BE2C (cell line): ENCODE measurements around the gene DAAM1.
A peak's percentile ranks its signal among the peaks of the same experiment; 100 is the strongest.

Source experiments
- DNase-seq: peaks from one replicate; pipeline ENCODE4 v3.0.0-alpha.2; 2020
- H3K27me3 ChIP-seq: fragments of 250-450 bp; sonication (Bioruptor Pico); 2 replicates; pipeline ENCODE4 v1.5.1; 2020; ENCODE audit warnings: mild to moderate bottlenecking
- H3K36me3 ChIP-seq: fragments of 250-450 bp; sonication (Bioruptor Pico); 2 replicates; pipeline ENCODE4 v1.5.1; 2020; ENCODE audit warnings: mild to moderate bottlenecking
- H3K4me1 ChIP-seq: fragments of 250-450 bp; sonication (Bioruptor Pico); 2 replicates; pipeline ENCODE4 v1.5.1; 2020
- H3K4me3 ChIP-seq: 2 replicates; pipeline ENCODE4 v1.5.1; 2011; ENCODE audit warnings: low read depth, low read length
- H3K9me3 ChIP-seq: fragments of 250-450 bp; sonication (Bioruptor Pico); 2 replicates; pipeline ENCODE4 v1.5.1; 2020
- TF ChIP-seq, protein P1 (sequence below): IDR thresholded peaks from 2 replicates; pipeline ENCODE4 v1.5.1; 2012; ENCODE audit warnings: mild to moderate bottlenecking, low read depth, low read length

Gene DAAM1

DNA sequence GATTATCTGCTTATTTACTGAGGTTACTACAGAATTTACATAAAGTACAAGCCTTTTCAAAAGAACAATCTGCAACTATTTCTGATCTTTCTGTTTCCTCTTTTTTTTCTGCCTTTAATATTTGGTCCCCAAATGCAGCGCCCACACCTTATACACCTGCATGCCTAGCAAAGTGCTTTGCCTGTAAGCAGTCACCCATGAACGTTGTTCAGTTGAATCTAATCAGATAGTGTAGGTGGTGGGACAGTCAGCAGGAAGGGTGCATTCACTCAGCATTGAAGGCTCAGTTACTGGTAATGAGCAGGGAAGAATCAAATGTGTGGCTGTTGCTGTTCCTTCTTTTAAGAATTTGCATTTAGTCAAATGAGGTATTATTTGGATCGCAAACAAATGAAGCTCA lies 168.3 kb downstream of the DAAM1 start:
- TF ChIP-seq, protein P1, sequence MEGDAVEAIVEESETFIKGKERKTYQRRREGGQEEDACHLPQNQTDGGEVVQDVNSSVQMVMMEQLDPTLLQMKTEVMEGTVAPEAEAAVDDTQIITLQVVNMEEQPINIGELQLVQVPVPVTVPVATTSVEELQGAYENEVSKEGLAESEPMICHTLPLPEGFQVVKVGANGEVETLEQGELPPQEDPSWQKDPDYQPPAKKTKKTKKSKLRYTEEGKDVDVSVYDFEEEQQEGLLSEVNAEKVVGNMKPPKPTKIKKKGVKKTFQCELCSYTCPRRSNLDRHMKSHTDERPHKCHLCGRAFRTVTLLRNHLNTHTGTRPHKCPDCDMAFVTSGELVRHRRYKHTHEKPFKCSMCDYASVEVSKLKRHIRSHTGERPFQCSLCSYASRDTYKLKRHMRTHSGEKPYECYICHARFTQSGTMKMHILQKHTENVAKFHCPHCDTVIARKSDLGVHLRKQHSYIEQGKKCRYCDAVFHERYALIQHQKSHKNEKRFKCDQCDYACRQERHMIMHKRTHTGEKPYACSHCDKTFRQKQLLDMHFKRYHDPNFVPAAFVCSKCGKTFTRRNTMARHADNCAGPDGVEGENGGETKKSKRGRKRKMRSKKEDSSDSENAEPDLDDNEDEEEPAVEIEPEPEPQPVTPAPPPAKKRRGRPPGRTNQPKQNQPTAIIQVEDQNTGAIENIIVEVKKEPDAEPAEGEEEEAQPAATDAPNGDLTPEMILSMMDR = no peak
- H3K4me1 ChIP-seq = peaks cover 7% of the 10 kb centered on the region
- no peak for DNase-seq

DNA sequence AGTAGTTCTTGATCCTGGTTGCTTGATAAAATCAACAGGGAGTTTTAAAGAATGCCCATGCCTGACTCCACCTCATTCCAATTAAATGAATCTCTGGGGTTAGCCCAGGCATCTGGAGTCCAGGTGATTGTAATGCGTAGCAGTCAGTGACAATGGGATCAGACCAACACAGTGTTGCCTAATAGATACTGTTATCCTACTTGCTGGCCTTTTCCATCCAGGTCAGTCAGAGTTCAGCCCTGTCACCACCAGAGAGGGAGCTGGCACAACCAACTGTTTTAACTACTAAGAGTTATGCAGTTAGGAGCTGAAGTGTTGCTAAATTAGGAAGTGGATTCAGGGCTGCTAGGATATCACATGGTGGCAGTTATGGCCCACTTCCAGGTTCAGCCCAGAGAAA lies 169.6 kb downstream of the DAAM1 start:
- no peaks in the 10 kb centered on the region for H3K36me3 ChIP-seq
- H3K27me3 ChIP-seq = no peaks in the 10 kb centered on the region
- no peak for DNase-seq
- no peaks in the 10 kb centered on the region for H3K9me3 ChIP-seq
- H3K4me1 ChIP-seq = peaks cover 11% of the 10 kb centered on the region
- TF ChIP-seq, protein P1 = no peak
- H3K4me3 ChIP-seq = no peak overlapping the region

More for the DNA sequence above, 168.3 kb downstream of the DAAM1 start:
- no peak overlapping the region for H3K4me3 ChIP-seq
- no peaks in the 10 kb centered on the region for H3K9me3 ChIP-seq
- no peaks in the 10 kb centered on the region for H3K27me3 ChIP-seq
- no peaks in the 10 kb centered on the region for H3K36me3 ChIP-seq

DNA sequence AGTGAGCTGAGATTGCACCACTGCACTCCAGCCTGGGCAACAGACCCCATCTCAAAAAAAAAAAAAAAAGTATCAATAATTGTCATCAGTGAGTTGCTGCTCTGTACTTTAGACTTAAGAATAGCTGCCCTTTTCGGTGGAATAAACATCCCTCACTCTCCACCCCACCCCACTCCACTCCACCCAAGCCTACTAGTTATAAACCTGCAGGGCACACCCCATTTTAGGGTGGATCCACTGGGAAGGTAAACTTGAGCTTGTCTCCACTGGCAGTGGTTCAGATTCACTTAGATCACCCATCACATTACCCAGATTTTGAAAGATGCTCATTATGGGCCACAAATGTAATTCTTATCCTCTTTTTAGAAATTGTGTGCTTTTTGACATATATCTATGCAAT lies 170.3 kb downstream of the DAAM1 start:
- H3K36me3 ChIP-seq = no peaks in the 10 kb centered on the region
- H3K4me3 ChIP-seq = no peak overlapping the region
- no peaks in the 10 kb centered on the region for H3K27me3 ChIP-seq
- TF ChIP-seq, protein P1 = no peak
- H3K9me3 ChIP-seq = no peaks in the 10 kb centered on the region
- DNase-seq = no peak
- peaks cover 13% of the 10 kb centered on the region for H3K4me1 ChIP-seq

DNA sequence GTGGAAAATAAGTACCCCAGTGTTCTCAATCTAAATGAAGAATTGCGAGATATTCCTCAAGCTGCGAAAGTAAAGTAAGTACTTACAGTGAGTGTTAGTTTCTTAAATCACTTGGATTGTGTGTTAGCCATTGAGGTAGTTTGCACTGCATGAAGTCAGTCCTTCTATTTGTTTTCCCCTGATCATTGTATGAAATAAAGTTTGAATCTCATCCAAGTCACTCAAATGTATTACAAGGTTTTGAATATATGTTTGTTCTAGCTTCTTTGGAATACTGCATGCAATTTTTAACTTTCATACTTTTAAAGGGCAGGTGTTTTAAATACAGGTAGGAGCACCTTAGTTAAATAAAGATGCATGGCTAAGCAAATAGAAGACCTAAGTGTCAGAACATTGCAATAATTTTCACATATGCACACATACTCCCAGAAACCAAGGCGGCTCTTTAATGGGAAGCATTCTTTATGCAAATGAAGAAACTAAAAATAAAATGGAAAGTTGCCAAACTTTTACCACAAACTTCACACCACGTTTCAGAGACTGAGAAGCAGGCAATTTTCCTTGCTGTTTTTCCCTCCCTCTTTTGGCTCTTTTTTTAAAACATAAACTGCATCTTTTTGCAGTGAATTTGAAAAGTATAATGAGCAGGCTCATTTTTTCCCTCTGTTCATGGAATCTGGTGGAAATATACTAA lies 171.1 kb downstream of the DAAM1 start:
- no peaks in the 10 kb centered on the region for H3K27me3 ChIP-seq
- no peak overlapping the region for H3K4me3 ChIP-seq
- DNase-seq = no peak
- H3K4me1 ChIP-seq = peaks cover 13% of the 10 kb centered on the region
- H3K9me3 ChIP-seq = no peaks in the 10 kb centered on the region
- TF ChIP-seq, protein P1 = no peak
- no peaks in the 10 kb centered on the region for H3K36me3 ChIP-seq

DNA sequence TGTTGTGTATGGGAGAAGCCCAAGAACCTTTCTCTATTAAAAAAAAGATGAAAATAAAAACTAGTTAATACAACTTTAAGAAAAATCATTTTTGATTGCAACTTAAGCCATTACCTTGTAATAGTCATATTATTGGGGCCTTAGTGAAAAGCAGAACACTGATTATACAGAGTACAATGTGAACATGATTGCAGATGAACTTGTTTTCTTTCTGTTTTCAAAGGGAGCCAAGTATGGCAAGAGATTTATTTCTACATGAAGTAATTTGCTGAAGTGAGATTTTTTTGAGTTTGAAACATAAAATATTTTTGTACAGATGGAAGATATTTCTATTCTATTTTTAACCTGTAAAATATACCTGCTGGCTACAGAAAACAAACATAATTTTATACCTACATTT lies 171.8 kb downstream of the DAAM1 start:
- no peak for DNase-seq
- TF ChIP-seq, protein P1 = no peak
- Histone ChIP-seq H3K27me3 (no peaks in the 10 kb centered on the region), H3K4me1 (peaks cover 13% of the 10 kb centered on the region), H3K9me3 (no peaks in the 10 kb centered on the region), H3K36me3 (no peaks in the 10 kb centered on the region), H3K4me3 (no peak overlapping the region)

DNA sequence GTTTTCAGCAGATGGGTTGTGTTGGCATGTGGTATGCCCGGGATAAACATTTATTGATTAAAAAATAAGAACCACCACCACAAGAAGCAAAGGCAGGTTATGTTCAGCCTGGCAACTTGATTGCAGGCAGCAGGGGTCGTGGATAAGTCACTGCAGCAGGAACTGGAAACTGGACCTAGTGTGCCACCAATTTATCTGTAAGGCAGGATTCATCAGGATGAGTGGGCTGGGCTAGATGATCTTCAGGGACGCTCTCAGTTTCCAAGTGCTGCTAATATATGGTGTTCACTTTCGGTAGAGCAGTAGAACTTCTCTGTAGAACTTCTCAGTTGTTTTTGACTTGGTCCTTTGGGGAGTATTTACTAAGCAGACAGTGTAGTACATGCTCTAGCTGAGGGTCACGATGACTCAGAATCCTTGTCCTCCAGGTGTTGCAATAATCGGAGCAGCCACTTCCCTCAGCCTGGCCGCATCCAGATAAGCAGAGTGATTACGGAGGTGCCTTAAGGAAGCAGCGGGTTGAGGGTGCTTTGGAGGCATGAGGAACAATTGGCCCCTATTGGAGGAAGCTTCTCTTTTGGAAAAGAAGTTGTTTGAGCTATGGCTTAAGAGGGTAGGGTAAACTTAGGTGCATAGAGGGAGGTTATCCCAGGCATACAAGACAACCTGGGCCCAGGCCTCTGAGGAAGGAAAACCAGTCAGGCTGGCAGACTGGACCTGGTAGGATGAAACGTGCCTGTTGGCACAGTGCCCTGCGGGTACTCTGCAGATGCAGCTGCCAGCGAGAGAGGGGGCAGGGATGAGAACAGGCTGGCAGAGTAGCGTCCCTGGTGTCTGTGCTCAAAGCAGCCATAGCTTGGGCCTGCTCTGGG lies 172.7 kb downstream of the DAAM1 start:
- Histone ChIP-seq H3K36me3 (no peaks in the 10 kb centered on the region), H3K9me3 (no peaks in the 10 kb centered on the region), H3K27me3 (no peaks in the 10 kb centered on the region), H3K4me1 (peaks cover 13% of the 10 kb centered on the region), H3K4me3 (no peak overlapping the region)
- TF ChIP-seq, protein P1 = no peak
- DNase-seq = peak; percentile 71
